NOMO-1 treated with dmso at 0.1 percent for 144 hours (cell line): ENCODE data around the gene FRS2.

ENCODE experiments used
- DNase-seq: peaks from one replicate; lab custom pipeline; 2025; ENCODE audit not compliant: unreplicated experiment; lab: John Stamatoyannopoulos, UW

The FRS2 gene

GRCh38 chr12:69524331-69524630, 54.1 kb downstream of the FRS2 start:
- DNase-seq = no peak

DNA sequence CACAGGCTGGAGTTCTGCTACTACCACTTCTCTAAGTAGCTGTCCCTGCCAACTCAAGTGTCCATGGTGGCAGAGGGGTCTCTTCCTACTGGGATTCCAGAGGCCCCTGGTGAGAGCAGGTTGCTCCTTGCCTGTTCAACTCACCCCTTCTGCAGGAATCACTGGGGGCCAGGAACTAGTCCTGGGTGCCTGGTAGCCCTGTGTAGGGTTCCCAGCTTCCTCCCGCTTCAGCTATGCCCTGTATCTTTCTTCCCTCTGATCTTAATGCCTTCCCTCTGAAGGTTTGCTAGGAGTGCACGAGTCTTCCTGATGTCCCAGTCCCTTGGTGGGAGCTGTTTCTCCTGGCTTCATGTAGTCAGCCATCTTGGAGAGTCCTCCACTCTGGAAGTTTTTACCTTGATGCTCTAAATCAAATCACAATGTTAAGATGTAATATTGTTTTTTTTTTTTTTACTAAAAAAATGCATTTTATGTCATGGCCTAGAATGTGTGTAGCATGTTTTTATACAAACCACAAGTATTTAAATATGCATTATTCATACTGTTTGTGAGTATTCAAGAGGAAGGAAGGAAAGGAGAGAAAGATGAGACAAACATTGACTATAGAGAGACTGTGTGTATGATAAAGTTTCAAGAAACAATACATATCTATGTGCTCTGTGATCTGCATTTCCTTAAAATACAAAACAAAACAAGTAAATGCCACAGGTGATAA, 54.7 kb downstream of the FRS2 start:
- DNase-seq = no peak

DNA sequence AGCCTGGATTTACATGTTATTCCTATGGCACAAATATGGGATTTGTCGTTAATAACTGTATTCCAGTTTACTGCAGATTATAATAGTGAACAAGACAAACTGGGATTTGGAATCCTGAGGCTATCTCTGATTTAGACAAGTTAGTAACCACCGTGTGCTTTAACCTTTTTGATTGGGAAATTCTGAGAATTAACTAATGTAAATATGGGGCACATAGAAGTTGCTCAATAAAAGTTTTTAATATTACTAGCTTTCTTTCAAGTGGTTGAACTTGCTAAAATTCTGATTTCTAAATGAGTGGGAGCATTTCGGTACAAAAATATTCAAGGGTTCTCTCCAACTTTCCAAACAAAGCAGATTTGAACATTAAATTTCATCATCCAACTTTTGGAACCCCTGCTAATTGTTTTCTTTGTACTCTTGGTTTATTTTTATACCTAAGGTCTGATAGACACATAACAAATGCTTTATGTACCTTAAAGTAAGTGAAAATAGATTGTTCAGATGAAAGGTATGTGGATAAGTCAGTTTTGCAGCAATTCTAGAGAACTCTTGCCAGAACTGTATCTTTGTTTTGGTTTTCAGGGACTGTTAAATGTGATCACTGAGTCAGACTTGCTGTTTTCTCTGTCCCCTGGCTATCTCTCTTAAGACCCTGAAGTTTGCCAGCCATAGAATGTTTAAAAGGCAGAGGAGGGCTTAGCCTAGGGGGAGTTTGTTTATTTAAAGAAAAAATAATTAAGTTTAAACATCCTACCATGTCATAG, 57.5 kb downstream of the FRS2 start:
- no peak for DNase-seq

DNA sequence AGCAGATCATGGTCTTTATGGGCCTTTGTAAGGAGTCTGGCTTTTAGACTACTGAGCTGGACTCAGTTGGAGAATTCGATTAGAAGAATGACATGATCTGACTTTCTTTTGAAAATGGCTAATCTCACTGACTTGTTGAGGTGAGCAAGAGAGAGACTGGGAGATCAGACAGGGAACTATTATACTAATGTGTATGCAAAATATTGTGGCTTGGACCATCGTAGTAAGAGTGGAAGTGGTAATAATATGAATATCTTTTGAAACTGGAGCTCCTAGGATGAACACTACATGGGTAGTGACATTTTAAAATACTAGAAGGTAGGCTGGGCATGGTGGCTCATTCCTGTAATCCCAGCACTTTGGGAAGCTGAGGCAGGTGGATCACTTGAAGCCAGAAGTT, 58.8 kb downstream of the FRS2 start:
- no peak for DNase-seq

- no peak for DNase-seq
These were observed 63.7 kb downstream of the FRS2 start for GRCh38 chr12:69533844-69534243.

GRCh38 chr12:69534389-69534822, 64.2 kb downstream of the FRS2 start:
- DNase-seq = no peak

DNA sequence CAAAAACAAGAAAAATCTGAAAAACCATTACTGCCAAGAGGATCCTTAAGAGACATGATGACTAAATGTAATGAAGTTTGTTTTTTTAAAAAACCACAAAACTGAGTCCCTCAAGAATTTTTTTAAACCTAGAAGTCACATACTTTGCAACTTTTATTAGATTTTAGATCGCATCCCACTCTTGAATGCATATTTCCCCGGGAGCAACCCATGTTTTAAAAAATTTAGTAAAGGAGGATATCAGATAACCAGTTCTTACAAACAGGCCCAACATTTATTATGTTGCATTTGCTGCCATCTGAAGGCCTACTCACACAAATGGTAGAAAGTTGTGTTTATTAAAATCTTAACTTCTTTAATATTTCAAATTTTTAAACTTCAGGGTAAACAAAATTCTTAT, 70.8 kb downstream of the FRS2 start:
- DNase-seq = no peak

DNA sequence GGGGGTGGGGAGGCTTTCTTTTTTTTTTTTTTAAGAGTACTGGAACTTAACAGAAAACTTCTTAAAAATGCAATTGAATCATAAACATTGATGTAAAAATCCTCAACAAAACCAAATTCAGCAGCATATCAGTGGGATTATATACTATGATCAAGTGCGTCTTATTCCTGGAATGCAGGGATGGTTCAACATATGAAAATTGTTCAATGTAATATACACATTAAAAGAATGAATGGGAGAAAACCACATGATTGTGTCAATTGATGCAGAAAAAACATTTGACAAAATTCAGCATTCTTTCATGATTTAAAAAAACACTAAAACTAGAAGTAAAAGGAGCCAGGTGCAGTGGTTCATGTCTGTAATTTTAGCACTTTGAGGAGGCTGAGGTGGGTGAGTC, 73.9 kb downstream of the FRS2 start:
- no peak for DNase-seq

DNA sequence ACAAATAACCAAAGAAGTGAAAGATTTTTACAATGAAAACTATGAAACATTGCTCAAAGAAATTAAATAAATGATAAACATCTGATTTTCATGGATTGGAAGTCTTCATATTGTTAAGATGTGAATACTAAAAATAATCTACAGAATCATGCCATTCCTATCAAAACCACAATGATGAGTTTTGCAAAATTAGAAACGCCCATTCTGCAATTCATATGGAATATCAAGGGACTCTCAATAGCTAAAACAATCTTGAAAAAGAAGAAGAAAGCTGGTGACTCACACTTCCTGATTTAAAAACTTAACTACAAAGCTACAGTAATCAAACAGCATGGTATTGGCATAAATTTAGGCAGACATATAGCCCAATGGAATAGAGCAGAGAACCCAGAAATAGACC, 74.9 kb downstream of the FRS2 start:
- no peak for DNase-seq

DNA sequence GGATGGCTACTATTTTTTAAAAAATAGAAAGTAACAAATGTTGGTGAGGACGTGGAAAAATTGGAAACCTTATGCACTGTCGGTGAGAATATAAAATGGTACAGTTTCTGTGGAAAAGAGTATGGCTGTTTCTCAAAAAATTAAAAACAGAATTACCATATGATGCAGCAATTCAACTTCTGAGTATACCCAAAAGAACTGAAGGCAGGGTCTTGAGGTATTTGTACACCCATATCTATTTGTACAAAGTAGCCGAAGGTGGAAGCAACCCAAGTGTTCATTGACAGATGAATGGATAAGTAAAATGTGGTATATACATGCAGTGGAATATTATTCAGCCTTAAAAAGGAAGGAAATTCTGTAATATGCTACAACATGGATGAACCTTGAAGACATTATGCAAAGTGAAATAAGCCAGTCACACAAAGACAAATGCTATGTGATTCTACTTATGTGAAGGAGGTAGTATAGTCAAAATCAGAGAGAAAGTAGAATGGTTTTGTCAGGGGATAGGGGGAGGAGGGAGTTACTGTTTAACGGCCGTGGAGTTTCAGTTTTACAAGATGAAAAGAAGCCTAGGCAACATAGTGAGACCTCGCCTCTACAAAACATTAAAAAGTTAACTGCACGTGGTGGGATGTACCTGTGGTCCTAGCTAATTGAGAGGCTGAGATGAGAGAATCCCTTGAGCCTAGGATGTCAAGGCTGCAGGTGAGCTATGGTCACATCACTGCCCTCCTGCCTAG, 76.7 kb downstream of the FRS2 start:
- DNase-seq = no peak

GRCh38 chr12:69548687-69549086, 78.5 kb downstream of the FRS2 start:
- DNase-seq = no peak

- no peak for DNase-seq
These were observed 80.6 kb downstream of the FRS2 start for GRCh38 chr12:69550569-69551350.

DNA sequence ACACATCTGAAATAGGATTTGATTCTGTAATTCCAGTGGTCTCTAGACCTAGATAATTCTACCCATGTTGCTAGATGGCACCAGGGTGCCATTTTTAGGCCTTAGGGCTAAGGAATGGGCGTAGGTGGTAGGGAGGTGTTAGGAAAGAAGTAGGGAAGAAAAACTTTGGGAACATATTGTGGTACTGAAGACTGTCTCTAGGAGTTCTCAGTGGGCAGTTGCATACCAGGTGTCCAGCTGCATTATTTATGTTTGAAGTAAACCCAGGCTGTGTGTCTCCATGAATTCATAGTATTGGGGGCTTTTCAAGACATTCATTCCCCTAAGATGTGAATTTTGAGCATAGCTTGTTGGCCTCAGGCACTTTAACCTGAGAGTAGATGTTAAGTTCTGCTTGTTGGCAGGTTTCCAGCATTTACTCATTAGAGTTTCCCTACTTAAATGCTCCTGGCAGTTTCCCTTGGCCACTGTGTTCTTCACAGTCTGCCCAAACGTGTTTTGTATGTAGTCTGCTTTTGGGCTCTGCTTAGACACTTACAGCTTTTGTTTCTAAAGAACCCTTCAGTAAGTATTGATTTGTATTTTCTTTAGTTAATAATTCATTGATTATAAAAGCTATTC, 83.5 kb downstream of the FRS2 start:
- DNase-seq = no peak

GRCh38 chr12:69555461-69555860, 85.3 kb downstream of the FRS2 start:
- DNase-seq = no peak

GRCh38 chr12:69556383-69556782, 86.2 kb downstream of the FRS2 start:
- no peak for DNase-seq

DNA sequence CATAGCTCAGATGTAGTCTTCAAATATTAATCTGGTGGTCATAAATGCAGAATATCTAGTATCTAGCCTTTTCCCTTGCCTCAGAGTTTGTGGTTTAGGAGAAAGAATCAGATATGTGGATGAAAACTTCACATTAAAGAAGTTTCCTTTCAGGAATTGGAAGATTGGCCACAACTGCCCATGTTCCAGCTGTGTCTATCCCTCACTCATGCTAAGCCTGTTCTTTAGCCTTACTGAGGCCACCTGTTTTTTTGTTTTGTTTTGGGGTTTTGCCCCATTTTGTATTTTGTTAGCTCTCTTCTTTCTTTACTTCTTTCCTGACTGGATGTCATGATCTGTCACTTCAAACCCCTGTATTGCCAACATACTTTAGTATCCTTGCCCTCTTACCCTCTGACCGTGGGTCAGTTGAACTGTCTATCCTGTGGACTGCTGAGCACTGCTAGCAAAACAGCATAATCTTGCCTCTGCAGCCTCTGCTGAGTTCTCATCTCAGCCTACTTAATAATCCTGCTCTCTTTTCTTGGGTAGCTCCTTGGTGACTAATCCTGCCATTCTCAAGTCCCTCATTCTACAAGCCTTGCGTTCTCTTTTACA, 93.1 kb downstream of the FRS2 start:
- no peak for DNase-seq

- no peak for DNase-seq
These were observed 96.4 kb downstream of the FRS2 start for GRCh38 chr12:69566603-69567002.

- DNase-seq = no peak
These were observed 99.0 kb downstream of the FRS2 start for GRCh38 chr12:69569236-69569635.

DNA sequence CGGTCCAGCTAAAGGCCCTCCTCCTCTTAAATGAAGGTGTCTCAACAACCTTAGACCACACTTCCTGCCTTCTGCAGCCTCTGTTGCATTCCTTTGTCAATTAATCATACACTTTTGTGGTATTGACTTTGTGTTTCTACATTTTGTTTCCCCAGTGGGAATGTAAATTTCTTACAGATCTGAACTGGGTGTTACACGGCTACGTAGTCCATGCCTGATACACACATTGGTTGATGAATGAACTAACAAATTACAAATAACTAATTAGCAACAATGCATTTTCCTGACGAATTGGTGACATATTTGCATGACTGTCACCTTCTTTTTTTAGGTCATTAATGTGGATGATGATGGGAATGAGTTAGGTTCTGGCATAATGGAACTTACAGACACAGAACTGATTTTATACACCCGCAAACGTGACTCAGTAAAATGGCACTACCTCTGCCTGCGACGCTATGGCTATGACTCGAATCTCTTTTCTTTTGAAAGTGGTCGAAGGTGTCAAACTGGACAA, 99.9 kb downstream of the FRS2 start:
- DNase-seq = no peak
